ENCODE measurements around the gene FOXP1. TPM values are rescaled to one million over a fixed set of nuclear protein-coding genes. Genes with fewer than 3 reads are reported as not detected.

FOXP1 gene
- total RNA-seq, 2 donors from 2014 or later: 41.7 to 94.3 TPM

GRCh38 chr3:71597286-71597685 is 13.8 kb upstream of the FOXP1 start:
- Histone ChIP-seq H3K4me1 (ENCODE audit: control insufficient read depth, insufficient read depth, low read length) (no peaks in the 10 kb centered on the region), H3K4me3 (ENCODE audit: low read length) (no peak overlapping the region), H3K27ac (ENCODE audit: low read depth, low read length) (no peak overlapping the region), H3K36me3 (ENCODE audit: control insufficient read depth, insufficient read depth, low read length) (no peaks in the 10 kb centered on the region), H3K9me3 (ENCODE audit: control insufficient read depth, low read length) (no peaks in the 10 kb centered on the region), H3K9ac (ENCODE audit: extremely low read depth, low read length, poor library complexity, severe bottlenecking) (no peak overlapping the region), H3K27me3 (ENCODE audit: control insufficient read depth, insufficient read depth, low read length, poor library complexity, severe bottlenecking) (no peaks in the 10 kb centered on the region)
- no peak overlapping the region for H3K4me3 Mint-ChIP-seq
- H3K36me3 Mint-ChIP-seq (ENCODE audit: low read depth): no peaks in the 10 kb centered on the region
- DNase-seq: no peak
- H3K4me1 Mint-ChIP-seq: no peaks in the 10 kb centered on the region
- TF ChIP-seq CTCF (conservative IDR thresholded peaks at IDR 0.05): no peak
- H3K9me3 Mint-ChIP-seq: peaks cover 3% of the 10 kb centered on the region
- WGBS, 2 experiments (ENCODE audit: insufficient coverage in 1 of 2, insufficient read length in 1 of 2): 91% methylated on average over 1 of the region's 1 CpG; no CpG with 5 or more reads in 1 of the 2 experiments
- H3K27ac Mint-ChIP-seq: no peak overlapping the region
- no peaks in the 10 kb centered on the region for H3K27me3 Mint-ChIP-seq (ENCODE audit: insufficient read depth)

- Mint-ChIP-seq H3K27me3 (ENCODE audit: insufficient read depth) (no peaks in the 10 kb centered on the region), H3K4me3 (no peak overlapping the region), H3K27ac (no peak overlapping the region), H3K36me3 (ENCODE audit: low read depth) (no peaks in the 10 kb centered on the region), H3K9me3 (peaks cover 10% of the 10 kb centered on the region), H3K4me1 (peaks cover under 1% of the 10 kb centered on the region)
- H3K9me3 ChIP-seq (ENCODE audit: control insufficient read depth, low read length): peaks cover 9% of the 10 kb centered on the region
- no peak overlapping the region for H3K27ac ChIP-seq (ENCODE audit: low read depth, low read length)
- H3K36me3 ChIP-seq (ENCODE audit: control insufficient read depth, insufficient read depth, low read length): no peaks in the 10 kb centered on the region
- DNase-seq: no peak
- H3K9ac ChIP-seq (ENCODE audit: extremely low read depth, low read length, poor library complexity, severe bottlenecking): no peak overlapping the region
- H3K4me1 ChIP-seq (ENCODE audit: control insufficient read depth, insufficient read depth, low read length): peaks cover under 1% of the 10 kb centered on the region
- no peaks in the 10 kb centered on the region for H3K27me3 ChIP-seq (ENCODE audit: control insufficient read depth, insufficient read depth, low read length, poor library complexity, severe bottlenecking)
- no peak for TF ChIP-seq CTCF (conservative IDR thresholded peaks at IDR 0.05)
- WGBS, 2 experiments (ENCODE audit: insufficient coverage in 1 of 2, insufficient read length in 1 of 2): 92 to 93% methylated on average over 3 of the region's 3 CpGs
- H3K4me3 ChIP-seq (ENCODE audit: low read length): no peak overlapping the region
Measured at GRCh38 chr3:71593106-71593505, 9.6 kb upstream of the FOXP1 start.

- Histone ChIP-seq H3K27me3 (ENCODE audit: control insufficient read depth, insufficient read depth, low read length, poor library complexity, severe bottlenecking) (no peaks in the 10 kb centered on the region), H3K9ac (ENCODE audit: extremely low read depth, low read length, poor library complexity, severe bottlenecking) (no peak overlapping the region), H3K4me3 (ENCODE audit: low read length) (no peak overlapping the region), H3K9me3 (ENCODE audit: control insufficient read depth, low read length) (peaks cover 9% of the 10 kb centered on the region), H3K27ac (ENCODE audit: low read depth, low read length) (no peak overlapping the region), H3K4me1 (ENCODE audit: control insufficient read depth, insufficient read depth, low read length) (peaks cover 6% of the 10 kb centered on the region), H3K36me3 (ENCODE audit: control insufficient read depth, insufficient read depth, low read length) (no peaks in the 10 kb centered on the region)
- no peaks in the 10 kb centered on the region for H3K27me3 Mint-ChIP-seq (ENCODE audit: insufficient read depth)
- TF ChIP-seq CTCF (conservative IDR thresholded peaks at IDR 0.05): no peak
- H3K4me1 Mint-ChIP-seq: peaks cover 11% of the 10 kb centered on the region
- no peak for DNase-seq
- WGBS, 2 experiments (ENCODE audit: insufficient coverage in 1 of 2, insufficient read length in 1 of 2): 92% methylated on average over 2 of the region's 2 CpGs; no CpG with 5 or more reads in 1 of the 2 experiments
- H3K36me3 Mint-ChIP-seq (ENCODE audit: low read depth): no peaks in the 10 kb centered on the region
- peaks cover 10% of the 10 kb centered on the region for H3K9me3 Mint-ChIP-seq
- H3K27ac Mint-ChIP-seq: no peak overlapping the region
- H3K4me3 Mint-ChIP-seq: no peak overlapping the region
Measured at GRCh38 chr3:71591101-71591500, 7.6 kb upstream of the FOXP1 start.
